NOMO-1 (cell line): ENCODE data around the gene SLC26A5.

Experiments used
- DNase-seq, 2 experiments: peaks; one replicate each; lab custom pipeline; 2025; ENCODE audit not compliant: unreplicated experiment in 2 of 2; lab: John Stamatoyannopoulos, UW

The SLC26A5 gene

DNA sequence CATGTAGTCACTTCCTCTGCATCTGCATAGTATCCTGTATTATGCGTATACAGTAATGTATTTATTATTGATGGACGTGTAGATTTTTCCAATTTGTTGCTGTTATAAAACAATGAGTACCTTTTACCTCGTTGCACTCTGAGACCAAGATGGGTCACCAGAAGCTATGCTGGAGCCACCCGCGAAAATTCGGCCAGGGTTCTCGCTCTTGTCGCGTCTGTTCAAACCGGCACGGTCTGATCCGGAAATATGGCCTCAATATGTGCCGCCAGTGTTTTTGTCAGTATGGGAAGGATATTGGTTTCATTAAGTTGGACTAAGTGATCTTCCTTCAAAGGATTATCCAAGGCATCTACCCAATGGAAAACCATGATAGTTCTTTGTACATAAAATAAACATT lies 97.6 kb downstream of the SLC26A5 start:
- DNase-seq: no peak

DNA sequence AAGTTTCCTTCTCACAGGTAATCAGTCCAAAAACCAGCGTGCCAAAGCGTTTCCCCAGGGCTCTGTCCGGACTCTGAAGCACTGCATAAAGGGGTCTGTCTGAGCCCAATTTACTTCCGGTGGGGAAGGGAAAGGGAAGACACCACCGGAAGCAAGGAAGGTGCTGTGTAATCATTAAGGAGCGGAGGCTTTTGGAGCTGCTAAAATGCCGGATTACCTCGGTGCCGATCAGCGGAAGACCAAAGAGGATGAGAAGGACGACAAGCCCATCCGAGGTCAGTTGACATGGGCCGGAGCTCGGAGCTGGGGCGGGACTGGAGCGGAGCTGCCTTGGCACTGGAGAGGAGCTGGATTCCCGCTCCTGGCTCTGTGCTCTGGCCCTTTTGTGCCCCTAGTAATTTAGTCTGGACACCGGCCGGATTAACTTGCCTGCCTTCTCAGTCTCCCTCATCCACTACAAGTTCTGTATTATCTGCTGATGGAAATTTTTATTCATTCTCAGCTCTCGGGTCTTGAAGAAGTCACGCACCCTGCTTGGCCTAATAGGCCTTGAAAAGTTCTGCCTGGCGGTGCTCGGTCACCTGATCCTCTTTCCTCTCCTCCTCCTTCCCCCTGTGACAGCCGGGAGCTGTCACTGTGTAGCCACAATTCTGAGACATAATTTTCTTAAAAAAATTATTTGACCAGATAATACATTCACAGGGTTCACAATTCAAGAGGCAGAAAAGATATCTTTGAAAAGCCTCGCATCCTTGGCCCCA lies 98.3 kb downstream of the SLC26A5 start, which contains the start of gene PSMC2:
Gene PSMC2, plus strand, starts transcription at position 137 of the 761 bp plus-strand sequence. Its CDS starts 69 bp downstream, at position 206.
- peak; percentile 49 to 56 for DNase-seq

DNA sequence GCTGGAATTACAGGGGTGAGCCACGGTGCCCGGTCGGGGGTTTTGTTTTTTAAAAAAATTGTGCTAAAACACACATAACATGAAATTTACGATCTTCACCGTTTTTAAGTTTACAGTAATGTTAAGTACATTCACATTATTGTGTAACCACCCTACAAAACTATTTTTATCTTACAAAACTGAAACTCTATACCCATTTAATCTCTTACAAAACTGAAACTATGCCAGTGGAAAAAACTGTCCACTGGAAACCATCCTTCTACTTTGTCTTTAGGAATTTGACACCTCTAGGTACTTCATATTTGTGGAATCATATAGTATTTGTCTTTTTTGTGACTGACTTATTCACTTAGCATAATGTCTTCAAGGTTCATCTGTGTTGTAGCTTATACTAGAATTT lies 99.6 kb downstream of the SLC26A5 start:
- no peak for DNase-seq

DNA sequence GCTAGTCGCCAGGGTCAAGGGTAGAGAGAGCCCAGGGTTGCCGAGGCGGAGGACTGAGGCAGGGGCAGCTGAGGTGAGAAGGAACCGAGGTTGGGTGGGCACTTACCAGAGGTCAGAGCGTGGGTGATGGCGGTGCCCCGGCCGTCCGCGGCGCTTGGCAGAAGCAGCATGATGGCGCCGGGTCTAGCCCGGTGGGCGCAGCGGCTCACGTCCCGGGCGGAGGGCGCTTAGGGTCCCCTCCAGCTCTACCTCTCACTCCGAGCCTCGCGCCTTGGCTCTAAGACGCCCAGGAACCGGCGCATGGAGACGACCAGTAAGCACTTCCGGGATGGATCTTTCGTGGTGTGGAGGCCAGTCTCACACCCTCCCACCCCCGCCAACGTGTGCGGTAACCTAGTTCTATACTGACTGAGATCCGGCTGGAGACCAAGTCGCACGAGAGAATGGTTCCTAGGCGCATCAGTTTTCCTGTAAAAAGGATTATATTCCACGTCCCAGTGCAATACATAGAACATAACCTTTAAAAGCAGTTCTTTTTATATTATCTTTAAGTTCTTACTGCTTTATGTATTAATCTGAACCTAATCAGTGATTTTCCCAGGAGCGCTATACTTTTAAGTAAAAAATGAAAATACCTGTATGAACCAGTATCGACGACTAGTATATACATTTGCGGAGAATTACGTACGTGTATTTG lies 101.4 kb downstream of the SLC26A5 start, which contains the start of gene DNAJC2:
Gene DNAJC2, minus strand, starts transcription at position 315 of the 697 bp plus-strand sequence. Its CDS starts 145 bp downstream, at position 170.
- peak; percentile 54 to 69 for DNase-seq

DNA sequence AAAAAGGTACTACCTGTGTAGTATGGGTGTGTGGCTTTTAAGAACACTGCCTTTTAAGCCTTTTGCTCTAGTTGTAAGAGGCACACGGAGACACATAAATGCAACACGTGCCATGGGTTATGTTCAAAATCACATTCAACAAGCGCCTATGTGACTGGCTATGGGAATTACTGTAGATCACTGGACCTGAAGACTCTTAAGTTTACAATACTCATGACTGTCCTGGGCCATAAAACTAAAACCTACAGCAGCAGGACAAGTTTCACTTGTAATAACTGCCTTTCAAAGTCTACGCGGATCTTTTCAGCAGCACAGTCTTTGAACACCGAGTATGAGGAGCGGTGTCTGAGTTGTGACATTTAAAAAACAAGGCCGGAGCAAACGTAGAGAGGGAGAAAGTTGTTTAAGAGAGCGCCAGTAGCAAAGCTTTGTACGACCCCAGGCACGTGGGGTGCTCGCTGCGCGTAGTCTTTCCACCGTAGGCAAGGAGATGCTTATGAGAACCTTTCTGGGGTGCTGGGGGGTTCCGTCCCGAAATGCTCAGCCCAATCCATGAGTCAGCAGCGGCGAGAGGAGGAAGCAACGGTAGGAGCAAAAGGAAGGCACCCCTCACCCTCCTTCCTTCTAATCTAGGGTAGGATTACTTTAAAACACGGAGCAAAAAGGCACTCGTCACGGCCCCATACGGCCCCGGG lies 102.1 kb downstream of the SLC26A5 start:
- peak in 1 of 2 experiments; percentile 6 for DNase-seq

DNA sequence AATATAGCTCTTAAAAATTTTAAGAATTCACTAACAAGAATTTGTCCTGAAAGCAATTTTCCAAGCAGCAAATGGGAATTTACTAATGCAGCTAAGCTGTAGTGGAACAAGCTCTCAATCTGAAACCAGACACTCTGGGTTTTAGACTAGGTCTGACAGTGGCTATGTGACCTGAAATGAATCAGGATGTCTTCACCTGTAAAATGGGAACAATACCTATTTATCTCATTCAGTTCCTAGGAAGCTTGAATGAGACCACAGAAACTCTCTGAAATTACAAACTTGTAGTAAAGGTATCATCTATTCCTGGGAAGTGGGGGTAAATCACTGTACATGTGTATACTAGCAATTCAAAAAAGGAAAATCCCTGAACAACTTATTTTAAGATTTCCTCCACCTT lies 102.7 kb downstream of the SLC26A5 start:
- DNase-seq: no peak

DNA sequence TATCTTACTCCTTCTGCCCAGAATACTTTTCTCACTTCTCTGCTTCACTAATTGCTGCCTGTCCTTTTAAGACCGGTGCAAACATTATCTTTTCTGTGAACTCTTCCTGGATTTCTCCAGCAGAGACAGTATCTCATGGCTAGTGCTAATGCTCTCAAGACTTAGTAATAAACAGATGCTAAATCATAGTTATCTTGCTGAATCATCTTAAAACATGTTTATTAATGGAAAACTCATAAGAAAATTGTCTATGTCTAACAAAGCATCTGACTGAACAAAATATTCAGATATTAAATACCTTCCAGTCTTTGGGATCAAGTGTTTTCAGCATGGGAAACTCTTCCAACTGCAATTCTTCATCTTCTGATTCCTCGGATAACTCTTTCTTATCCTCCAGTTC lies 104.5 kb downstream of the SLC26A5 start:
- no peak for DNase-seq

DNA sequence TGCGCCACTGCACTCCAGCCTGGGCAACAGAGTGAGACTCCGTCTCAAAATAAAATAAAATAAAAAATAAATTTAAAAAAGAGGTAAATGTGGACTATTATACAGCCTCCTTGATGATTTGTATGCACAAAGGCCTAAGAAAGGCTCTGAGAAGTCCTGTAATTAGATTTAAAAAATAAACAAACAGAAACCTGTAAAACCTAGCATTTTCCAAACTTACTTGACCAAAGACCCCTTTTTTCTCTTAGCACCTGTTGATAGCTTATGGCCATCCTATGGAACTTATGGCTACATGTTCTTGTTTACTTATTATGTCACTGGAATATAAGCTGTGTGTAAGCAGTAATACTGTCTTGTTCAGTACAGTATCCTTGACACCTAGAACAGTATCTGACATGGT lies 107.1 kb downstream of the SLC26A5 start:
- no peak for DNase-seq

DNA sequence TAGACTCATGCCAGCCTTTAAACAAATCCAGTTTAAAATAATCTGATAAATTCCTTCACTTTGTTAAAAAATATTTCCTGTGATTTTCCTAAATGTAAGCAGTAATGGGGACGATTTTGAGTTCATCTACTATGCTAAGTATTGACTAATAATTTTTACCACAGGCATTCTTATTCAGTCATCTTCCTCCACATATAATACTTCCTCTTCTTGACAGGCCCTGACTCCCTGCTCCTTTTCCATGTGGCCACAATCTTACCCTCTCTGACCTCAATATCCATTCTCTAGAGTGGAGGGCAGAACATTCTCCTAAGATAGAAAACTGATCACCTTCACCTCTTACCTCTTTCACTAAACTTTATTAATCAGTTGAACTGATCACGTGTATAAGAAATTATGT lies 109.2 kb downstream of the SLC26A5 start:
- peak in 1 of 2 experiments; percentile 1 for DNase-seq

DNA sequence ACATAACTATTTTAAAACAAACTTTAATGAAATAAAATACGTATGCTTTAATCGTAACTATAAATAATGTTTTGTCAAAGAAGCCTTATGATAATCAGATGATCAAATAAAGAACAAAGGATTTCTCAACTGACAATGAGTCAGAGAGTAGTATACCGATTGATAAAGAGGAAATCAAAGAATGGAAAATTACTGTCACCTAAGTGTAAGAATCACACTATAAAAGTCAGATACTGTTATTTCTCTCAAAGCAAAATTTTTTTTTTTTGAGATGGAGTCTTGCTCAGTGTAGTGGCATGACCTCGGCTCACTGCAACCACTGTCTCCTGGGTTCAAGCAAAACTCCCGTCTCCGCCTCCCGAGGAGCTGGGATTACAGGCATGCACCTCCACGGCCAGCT lies 120.3 kb downstream of the SLC26A5 start:
- no peak for DNase-seq
